Neuronal stem cell (in vitro differentiated cells): ENCODE measurements around the gene FOS.
"Not testable (repeated sequence)": the region's sequence is repeated elsewhere in the genome, so short reads cannot be mapped to it uniquely, and the experiment has no call there.

Source experiments
- DNase-seq: peaks from one replicate; pipeline ENCODE4 v3.0.0-alpha.2; 2013; ENCODE audit warnings: low spot score
- H2AFZ ChIP-seq: one replicate; pipeline ENCODE4 v1.6.1; 2013; ENCODE audit warnings: mild to moderate bottlenecking, low read length, inconsistent platforms
- H2AK5ac ChIP-seq: 2 replicates; pipeline ENCODE4 v1.6.1; 2013; ENCODE audit warnings: low read depth, mild to moderate bottlenecking, inconsistent platforms, low read length, moderate library complexity, mixed read lengths
- H2BK120ac ChIP-seq: 2 replicates; pipeline ENCODE4 v1.6.1; 2013; ENCODE audit warnings: low read depth, mild to moderate bottlenecking, inconsistent platforms, low read length, moderate library complexity, mixed read lengths
- H2BK12ac ChIP-seq: one replicate; pipeline ENCODE4 v1.6.1; 2013; ENCODE audit warnings: low read length, inconsistent platforms
- H2BK15ac ChIP-seq: 2 replicates; pipeline ENCODE4 v1.6.1; 2013; ENCODE audit warnings: mild to moderate bottlenecking, low read length, inconsistent platforms, mixed read lengths
- H2BK5ac ChIP-seq: one replicate; pipeline ENCODE4 v1.6.1; 2013; ENCODE audit warnings: inconsistent platforms, mild to moderate bottlenecking, low read length, moderate library complexity
- H3K14ac ChIP-seq: one replicate; pipeline ENCODE4 v1.6.1; 2013; ENCODE audit warnings: low read length, inconsistent platforms
- H3K18ac ChIP-seq: 2 replicates; pipeline ENCODE4 v1.6.1; 2013; ENCODE audit warnings: low read length, inconsistent platforms
- H3K23ac ChIP-seq: 2 replicates; pipeline ENCODE4 v1.6.1; 2013; ENCODE audit warnings: low read depth, mild to moderate bottlenecking, mixed read lengths, low read length, inconsistent platforms; ENCODE audit not compliant: poor library complexity
- H3K27ac ChIP-seq: replicated peaks from 3 replicates; pipeline ENCODE4 v1.5.1; 2013; ENCODE audit warnings: low read length, inconsistent platforms
- H3K27me3 ChIP-seq, 3 experiments: 2 replicates each; pipeline ENCODE4 v1.6.1; 2013; ENCODE audit warnings: low read length in 3 of 3, mild to moderate bottlenecking in 2 of 3, inconsistent platforms in 1 of 3, low read depth in 1 of 3, mixed read lengths in 1 of 3, moderate library complexity in 1 of 3; ENCODE audit not compliant: control insufficient read depth in 3 of 3, insufficient read depth in 3 of 3
- H3K36me3 ChIP-seq, 2 donors: replicated peaks in 1 of 2; 2 replicates each; pipeline ENCODE4 v1.6.1; 2013; ENCODE audit warnings: low read length in 2 of 2; ENCODE audit not compliant: control insufficient read depth in 2 of 2, insufficient read depth in 2 of 2
- H3K4ac ChIP-seq: 2 replicates; pipeline ENCODE4 v1.6.1; 2013; ENCODE audit warnings: inconsistent platforms, mild to moderate bottlenecking, low read length, moderate library complexity
- H3K4me1 ChIP-seq, 2 donors: 1 replicate in 1 of 2; 2 replicates in 1 of 2; pipeline ENCODE4 v1.6.1; 2013; ENCODE audit warnings: low read length in 2 of 2, low read depth in 1 of 2; ENCODE audit not compliant: control insufficient read depth in 2 of 2, insufficient read depth in 1 of 2
- H3K4me2 ChIP-seq: one replicate; pipeline ENCODE4 v1.6.1; 2013; ENCODE audit warnings: mild to moderate bottlenecking, low read length, inconsistent platforms; ENCODE audit not compliant: insufficient read depth, poor library complexity, severe bottlenecking
- H3K4me3 ChIP-seq, 2 donors: 2 replicates each; pipeline ENCODE4 v1.5.1; 2013; ENCODE audit warnings: low read length in 2 of 2, mild to moderate bottlenecking in 2 of 2, inconsistent platforms in 1 of 2, moderate library complexity in 1 of 2
- H3K79me1 ChIP-seq: one replicate; pipeline ENCODE4 v1.6.1; 2013; ENCODE audit warnings: low read depth, mild to moderate bottlenecking, inconsistent platforms, low read length, moderate library complexity
- H3K9ac ChIP-seq: one replicate; pipeline ENCODE4 v1.6.1; 2013; ENCODE audit warnings: mild to moderate bottlenecking, low read depth, low read length, inconsistent platforms; ENCODE audit not compliant: poor library complexity
- H3K9me3 ChIP-seq, 2 donors: replicated peaks in 1 of 2; 2 replicates each; pipeline versions ENCODE3 to v1.6.1; 2013; ENCODE audit warnings: low read length in 2 of 2, mild to moderate bottlenecking in 2 of 2, inconsistent platforms in 1 of 2, low read depth in 1 of 2, mixed read lengths in 1 of 2, moderate library complexity in 1 of 2; ENCODE audit not compliant: control insufficient read depth in 2 of 2, insufficient read depth in 1 of 2
- H4K8ac ChIP-seq: one replicate; pipeline ENCODE4 v1.6.1; 2013; ENCODE audit warnings: low read depth, mild to moderate bottlenecking, inconsistent platforms, low read length, moderate library complexity
- H4K91ac ChIP-seq: one replicate; pipeline ENCODE4 v1.6.1; 2013; ENCODE audit warnings: low read length, low read depth, mild to moderate bottlenecking, inconsistent platforms; ENCODE audit not compliant: poor library complexity
- WGBS, 2 donors: extraction: QIAGEN DNeasy Blood & Tissue Kit; methylation state at CpG; one replicate each; pipeline ENCODE4 v1.1.7; 2013; ENCODE audit warnings: missing lambda C conversion rate in 2 of 2, mixed read lengths in 1 of 2; ENCODE audit not compliant: insufficient read length in 2 of 2, insufficient replicate concordance in 1 of 2; ENCODE audit errors: extremely low coverage in 2 of 2; 5-methylcytosine and 5-hydroxymethylcytosine counted together

FOS gene

DNA sequence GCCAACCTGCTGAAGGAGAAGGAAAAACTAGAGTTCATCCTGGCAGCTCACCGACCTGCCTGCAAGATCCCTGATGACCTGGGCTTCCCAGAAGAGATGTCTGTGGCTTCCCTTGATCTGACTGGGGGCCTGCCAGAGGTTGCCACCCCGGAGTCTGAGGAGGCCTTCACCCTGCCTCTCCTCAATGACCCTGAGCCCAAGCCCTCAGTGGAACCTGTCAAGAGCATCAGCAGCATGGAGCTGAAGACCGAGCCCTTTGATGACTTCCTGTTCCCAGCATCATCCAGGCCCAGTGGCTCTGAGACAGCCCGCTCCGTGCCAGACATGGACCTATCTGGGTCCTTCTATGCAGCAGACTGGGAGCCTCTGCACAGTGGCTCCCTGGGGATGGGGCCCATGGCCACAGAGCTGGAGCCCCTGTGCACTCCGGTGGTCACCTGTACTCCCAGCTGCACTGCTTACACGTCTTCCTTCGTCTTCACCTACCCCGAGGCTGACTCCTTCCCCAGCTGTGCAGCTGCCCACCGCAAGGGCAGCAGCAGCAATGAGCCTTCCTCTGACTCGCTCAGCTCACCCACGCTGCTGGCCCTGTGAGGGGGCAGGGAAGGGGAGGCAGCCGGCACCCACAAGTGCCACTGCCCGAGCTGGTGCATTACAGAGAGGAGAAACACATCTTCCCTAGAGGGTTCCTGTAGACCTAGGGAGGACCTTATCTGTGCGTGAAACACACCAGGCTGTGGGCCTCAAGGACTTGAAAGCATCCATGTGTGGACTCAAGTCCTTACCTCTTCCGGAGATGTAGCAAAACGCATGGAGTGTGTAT lies 2.4 kb downstream of the FOS start:
- Histone ChIP-seq H3K4me1 (peaks cover 2 to 22% of the 10 kb centered on the region in 2 donors), H2AFZ (no peak overlapping the region), H3K4ac (no peak overlapping the region), H3K18ac (peak overlapping the region; percentile 50), H2BK5ac (no peak overlapping the region), H4K91ac (peak overlapping the region; percentile 33), H3K36me3 (peaks cover 7 to 19% of the 10 kb centered on the region in 2 donors), H3K4me3 (peak overlapping the region in 1 of 2 donors; percentile 9), H3K9ac (no peak overlapping the region), H3K4me2 (peak overlapping the region; percentile 37), H2AK5ac (peak overlapping the region; percentile 64), H3K14ac (no peak overlapping the region), H3K9me3 (no peaks in the 10 kb centered on the region), H4K8ac (no peak overlapping the region), H2BK12ac (no peak overlapping the region), H3K79me1 (no peaks in the 10 kb centered on the region), H3K23ac (no peak overlapping the region), H3K27me3 (peaks cover 1 to 24% (median 2%) of the 10 kb centered on the region in 3 experiments), H2BK120ac (no peak overlapping the region), H2BK15ac (no peak overlapping the region), H3K27ac (no peak overlapping the region)
- DNase-seq, result no peak
- no CpG with 5 or more reads among the region's 17 CpGs for WGBS, 2 donors

GRCh38 chr14:75281654-75282019 lies 3.0 kb downstream of the FOS start:
- no peak overlapping the region for H3K14ac ChIP-seq
- H3K18ac ChIP-seq, result no peak overlapping the region
- H3K27me3 ChIP-seq, result peaks cover 0 to 24% (median 2%) of the 10 kb centered on the region in 3 experiments
- H3K4me1 ChIP-seq, result peaks cover 2 to 23% of the 10 kb centered on the region in 2 donors
- H2AFZ ChIP-seq, result no peak overlapping the region
- peak overlapping the region in 1 of 2 donors; percentile 9 for H3K4me3 ChIP-seq
- H2BK120ac ChIP-seq, result no peak overlapping the region
- no peak overlapping the region for H2BK12ac ChIP-seq
- peak overlapping the region; percentile 37 for H3K4me2 ChIP-seq
- no peak overlapping the region for H3K23ac ChIP-seq
- no peaks in the 10 kb centered on the region for H3K9me3 ChIP-seq
- no peak overlapping the region for H2BK15ac ChIP-seq
- no peak overlapping the region for H3K4ac ChIP-seq
- no peaks in the 10 kb centered on the region for H3K79me1 ChIP-seq
- no peak for DNase-seq
- H4K91ac ChIP-seq, result no peak overlapping the region
- H3K27ac ChIP-seq, result no peak overlapping the region
- no peak overlapping the region for H2AK5ac ChIP-seq
- H3K9ac ChIP-seq, result no peak overlapping the region
- H2BK5ac ChIP-seq, result no peak overlapping the region
- WGBS, 2 donors, result no CpG with 5 or more reads among the region's 1 CpG
- H3K36me3 ChIP-seq, result peaks cover 7 to 19% of the 10 kb centered on the region in 2 donors
- H4K8ac ChIP-seq, result no peak overlapping the region

DNA sequence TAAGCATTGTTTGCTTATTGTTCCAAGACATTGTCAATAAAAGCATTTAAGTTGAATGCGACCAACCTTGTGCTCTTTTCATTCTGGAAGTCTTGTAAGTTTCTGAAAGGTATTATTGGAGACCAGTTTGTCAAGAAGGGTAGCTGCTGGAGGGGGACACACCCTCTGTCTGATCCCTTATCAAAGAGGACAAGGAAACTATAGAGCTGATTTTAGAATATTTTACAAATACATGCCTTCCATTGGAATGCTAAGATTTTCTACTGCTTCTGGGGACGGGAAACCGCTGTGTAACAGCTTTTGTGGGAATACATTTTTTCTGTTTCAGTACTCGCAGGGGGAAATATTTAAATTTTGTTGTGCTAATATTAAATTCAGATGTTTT lies 3.5 kb downstream of the FOS start:
- Histone ChIP-seq H2BK5ac (no peak overlapping the region), H2BK120ac (no peak overlapping the region), H3K9ac (no peak overlapping the region), H3K23ac (no peak overlapping the region), H3K4me2 (no peak overlapping the region), H4K91ac (no peak overlapping the region), H3K27me3 (peaks cover 0 to 24% (median 2%) of the 10 kb centered on the region in 3 experiments), H3K36me3 (peaks cover 7 to 19% of the 10 kb centered on the region in 2 donors), H2BK12ac (no peak overlapping the region), H4K8ac (no peak overlapping the region), H3K4me1 (peaks cover 2 to 22% of the 10 kb centered on the region in 2 donors), H3K18ac (no peak overlapping the region), H3K27ac (no peak overlapping the region), H3K14ac (no peak overlapping the region), H2BK15ac (no peak overlapping the region), H3K79me1 (no peaks in the 10 kb centered on the region), H3K4ac (no peak overlapping the region), H2AFZ (no peak overlapping the region), H3K9me3 (no peaks in the 10 kb centered on the region), H2AK5ac (no peak overlapping the region), H3K4me3 (no peak overlapping the region)
- DNase-seq, result no peak
- no CpG with 5 or more reads among the region's 4 CpGs for WGBS, 2 donors

- not testable (repeated sequence) for H2BK12ac ChIP-seq, H4K91ac ChIP-seq, H2AK5ac ChIP-seq, H2AFZ ChIP-seq, H3K14ac ChIP-seq, H3K4me2 ChIP-seq, H3K79me1 ChIP-seq, DNase-seq, H3K27ac ChIP-seq, H3K9me3 ChIP-seq, H3K4me3 ChIP-seq, H2BK15ac ChIP-seq, H3K23ac ChIP-seq, H4K8ac ChIP-seq, H3K4ac ChIP-seq, H3K9ac ChIP-seq, H2BK5ac ChIP-seq, H2BK120ac ChIP-seq, H3K18ac ChIP-seq
- Histone ChIP-seq H3K4me1 (peaks cover 3 to 20% of the 10 kb centered on the region in 2 donors), H3K36me3 (peaks cover 7 to 19% of the 10 kb centered on the region in 2 donors), H3K27me3 (peaks cover 0 to 24% (median 2%) of the 10 kb centered on the region in 3 experiments)
- WGBS, 2 donors, result no CpG with 5 or more reads among the region's 18 CpGs
Observed at GRCh38 chr14:75282555-75283161, 4.0 kb downstream of the FOS start.
